Ishikawa (cell line): ENCODE measurements around the gene AGTRAP.

Experiments
- CEBPB ChIP-seq: IDR thresholded peaks from 2 replicates; pipeline ENCODE4 v1.6.1; 2012
- EP300 ChIP-seq: IDR thresholded peaks from 2 replicates; pipeline ENCODE4 v1.6.1; 2012; ENCODE audit warnings: borderline replicate concordance
- RAD21 ChIP-seq: IDR thresholded peaks from 2 replicates; pipeline ENCODE4 v1.6.1; 2012; ENCODE audit warnings: low read depth
- TAF1 ChIP-seq: IDR thresholded peaks from 2 replicates; pipeline ENCODE4 v1.6.1; 2012; ENCODE audit warnings: low read depth, mild to moderate bottlenecking
- YY1 ChIP-seq: IDR thresholded peaks from 2 replicates; pipeline ENCODE4 v1.6.1; 2012; ENCODE audit warnings: low read depth
- TF ChIP-seq, protein P1 (sequence below): IDR thresholded peaks from 2 replicates; pipeline ENCODE4 v1.6.1; 2012
- TF ChIP-seq, protein P2 (sequence below): IDR thresholded peaks from 2 replicates; pipeline ENCODE4 v1.6.1; 2012; ENCODE audit warnings: low read depth, mild to moderate bottlenecking
- TF ChIP-seq, protein P3 (sequence below): IDR thresholded peaks from 2 replicates; pipeline ENCODE4 v1.6.1; 2012

DNA sequence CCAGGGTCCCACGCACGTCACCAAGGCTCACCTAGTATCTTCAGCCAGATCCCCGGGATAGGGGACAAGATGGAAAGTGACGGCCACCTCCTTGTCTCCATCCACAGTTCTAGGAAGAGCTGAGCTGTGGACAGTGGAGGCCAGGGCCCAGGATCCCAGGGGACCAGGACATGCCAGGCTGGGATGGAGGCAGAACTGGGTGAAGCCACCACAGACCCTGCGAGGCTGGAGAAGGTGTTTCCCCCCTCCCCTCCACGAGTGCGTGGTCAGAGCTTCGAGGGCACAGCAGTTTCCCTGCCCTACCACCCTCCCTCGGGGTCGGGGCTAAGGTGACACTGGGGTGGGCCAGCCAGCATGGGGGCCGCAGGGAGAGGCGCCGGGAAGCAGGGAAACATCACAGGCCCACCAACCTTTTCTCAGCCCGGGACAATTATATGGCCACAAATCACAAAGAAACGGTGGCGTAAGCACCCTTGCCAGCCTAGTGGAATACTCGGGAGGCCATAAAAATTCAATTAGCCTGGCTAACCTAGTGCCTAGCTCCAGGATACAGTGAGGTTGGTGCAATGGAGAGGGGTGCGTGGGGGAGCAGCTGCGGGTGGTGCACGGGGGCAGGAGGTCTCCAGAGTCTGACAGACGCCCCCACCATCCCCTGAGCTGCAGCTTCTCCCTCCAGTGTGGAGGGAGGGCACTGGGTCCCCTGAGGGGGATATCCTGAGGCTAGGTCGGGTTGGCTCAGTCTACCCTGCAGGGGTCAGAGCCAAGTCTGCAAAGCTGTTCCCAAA lies 31.1 kb upstream of the AGTRAP start:
- TF ChIP-seq, protein P1, sequence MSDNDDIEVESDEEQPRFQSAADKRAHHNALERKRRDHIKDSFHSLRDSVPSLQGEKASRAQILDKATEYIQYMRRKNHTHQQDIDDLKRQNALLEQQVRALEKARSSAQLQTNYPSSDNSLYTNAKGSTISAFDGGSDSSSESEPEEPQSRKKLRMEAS: no peak
- no peak for TF ChIP-seq TAF1
- no peak for TF ChIP-seq CEBPB
- TF ChIP-seq, protein P2, sequence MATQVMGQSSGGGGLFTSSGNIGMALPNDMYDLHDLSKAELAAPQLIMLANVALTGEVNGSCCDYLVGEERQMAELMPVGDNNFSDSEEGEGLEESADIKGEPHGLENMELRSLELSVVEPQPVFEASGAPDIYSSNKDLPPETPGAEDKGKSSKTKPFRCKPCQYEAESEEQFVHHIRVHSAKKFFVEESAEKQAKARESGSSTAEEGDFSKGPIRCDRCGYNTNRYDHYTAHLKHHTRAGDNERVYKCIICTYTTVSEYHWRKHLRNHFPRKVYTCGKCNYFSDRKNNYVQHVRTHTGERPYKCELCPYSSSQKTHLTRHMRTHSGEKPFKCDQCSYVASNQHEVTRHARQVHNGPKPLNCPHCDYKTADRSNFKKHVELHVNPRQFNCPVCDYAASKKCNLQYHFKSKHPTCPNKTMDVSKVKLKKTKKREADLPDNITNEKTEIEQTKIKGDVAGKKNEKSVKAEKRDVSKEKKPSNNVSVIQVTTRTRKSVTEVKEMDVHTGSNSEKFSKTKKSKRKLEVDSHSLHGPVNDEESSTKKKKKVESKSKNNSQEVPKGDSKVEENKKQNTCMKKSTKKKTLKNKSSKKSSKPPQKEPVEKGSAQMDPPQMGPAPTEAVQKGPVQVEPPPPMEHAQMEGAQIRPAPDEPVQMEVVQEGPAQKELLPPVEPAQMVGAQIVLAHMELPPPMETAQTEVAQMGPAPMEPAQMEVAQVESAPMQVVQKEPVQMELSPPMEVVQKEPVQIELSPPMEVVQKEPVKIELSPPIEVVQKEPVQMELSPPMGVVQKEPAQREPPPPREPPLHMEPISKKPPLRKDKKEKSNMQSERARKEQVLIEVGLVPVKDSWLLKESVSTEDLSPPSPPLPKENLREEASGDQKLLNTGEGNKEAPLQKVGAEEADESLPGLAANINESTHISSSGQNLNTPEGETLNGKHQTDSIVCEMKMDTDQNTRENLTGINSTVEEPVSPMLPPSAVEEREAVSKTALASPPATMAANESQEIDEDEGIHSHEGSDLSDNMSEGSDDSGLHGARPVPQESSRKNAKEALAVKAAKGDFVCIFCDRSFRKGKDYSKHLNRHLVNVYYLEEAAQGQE: no peak
- no peak for TF ChIP-seq YY1
- TF ChIP-seq EP300: no peak
- TF ChIP-seq RAD21: no peak
- TF ChIP-seq, protein P3, sequence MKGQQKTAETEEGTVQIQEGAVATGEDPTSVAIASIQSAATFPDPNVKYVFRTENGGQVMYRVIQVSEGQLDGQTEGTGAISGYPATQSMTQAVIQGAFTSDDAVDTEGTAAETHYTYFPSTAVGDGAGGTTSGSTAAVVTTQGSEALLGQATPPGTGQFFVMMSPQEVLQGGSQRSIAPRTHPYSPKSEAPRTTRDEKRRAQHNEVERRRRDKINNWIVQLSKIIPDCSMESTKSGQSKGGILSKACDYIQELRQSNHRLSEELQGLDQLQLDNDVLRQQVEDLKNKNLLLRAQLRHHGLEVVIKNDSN: no peak
